Measurements from ENCODE around the gene NME3. TPM values are rescaled to one million over a fixed set of nuclear protein-coding genes. Genes with fewer than 3 reads are reported as not detected.

Gene NME3
- total RNA-seq, 4 donors from 2014 or later, result 69.3 to 150 (median 126) TPM

GRCh38 chr16:1731073-1731472 lies 40.3 kb downstream of the NME3 start:
- no peaks in the 10 kb centered on the region for H3K27me3 ChIP-seq
- DNase-seq, result no peak
- no peaks in the 10 kb centered on the region for H3K4me1 ChIP-seq
- H3K36me3 ChIP-seq, result peaks cover 0 to 86% (median 0%) of the 10 kb centered on the region in 3 donors
- no peaks in the 10 kb centered on the region for H3K9me3 ChIP-seq
- no peak overlapping the region for H3K27ac ChIP-seq
- TF ChIP-seq CTCF (IDR thresholded peaks at IDR 0.05) (no peak), POLR2A (IDR thresholded peaks at IDR 0.05) (no peak)
- H3K4me3 ChIP-seq, result no peak overlapping the region

- H3K27ac ChIP-seq, result no peak overlapping the region
- H3K4me1 ChIP-seq, result no peaks in the 10 kb centered on the region
- DNase-seq, result no peak
- no peak overlapping the region for H3K4me3 ChIP-seq
- no peaks in the 10 kb centered on the region for H3K9me3 ChIP-seq
- no peaks in the 10 kb centered on the region for H3K27me3 ChIP-seq
- peaks cover 0 to 92% (median 0%) of the 10 kb centered on the region in 3 donors for H3K36me3 ChIP-seq
- TF ChIP-seq POLR2A (IDR thresholded peaks at IDR 0.05), result no peak
- TF ChIP-seq CTCF (IDR thresholded peaks at IDR 0.05), result no peak
These were observed 41.9 kb downstream of the NME3 start for GRCh38 chr16:1729445-1729844.

- H3K4me1 ChIP-seq, result peaks cover 0 to 2% (median 0%) of the 10 kb centered on the region in 4 donors
- H3K4me3 ChIP-seq, result no peak overlapping the region
- TF ChIP-seq CTCF (IDR thresholded peaks at IDR 0.05) (no peak), POLR2A (IDR thresholded peaks at IDR 0.05) (no peak)
- no peaks in the 10 kb centered on the region for H3K9me3 ChIP-seq
- no peaks in the 10 kb centered on the region for H3K27me3 ChIP-seq
- peaks cover 0 to 89% (median 0%) of the 10 kb centered on the region in 3 donors for H3K36me3 ChIP-seq
- no peak for DNase-seq
- H3K27ac ChIP-seq, result no peak overlapping the region
These were observed 42.3 kb downstream of the NME3 start for GRCh38 chr16:1729026-1729425.

GRCh38 chr16:1727651-1728624 lies 43.4 kb downstream of the NME3 start:
- Histone ChIP-seq H3K4me1 (peaks cover 0 to 13% (median 5%) of the 10 kb centered on the region in 4 donors), H3K27me3 (no peaks in the 10 kb centered on the region), H3K27ac (no peak overlapping the region), H3K36me3 (peaks cover 0 to 78% (median 0%) of the 10 kb centered on the region in 3 donors), H3K4me3 (no peak overlapping the region), H3K9me3 (no peaks in the 10 kb centered on the region)
- no peak for TF ChIP-seq CTCF (IDR thresholded peaks at IDR 0.05)
- no peak for DNase-seq

- no peaks in the 10 kb centered on the region for H3K27me3 ChIP-seq
- H3K4me3 ChIP-seq, result no peak overlapping the region
- no peak overlapping the region for H3K27ac ChIP-seq
- H3K9me3 ChIP-seq, result no peaks in the 10 kb centered on the region
- TF ChIP-seq CTCF (IDR thresholded peaks at IDR 0.05) (no peak), POLR2A (IDR thresholded peaks at IDR 0.05) (no peak)
- peaks cover 3 to 24% (median 14%) of the 10 kb centered on the region in 4 donors for H3K4me1 ChIP-seq
- H3K36me3 ChIP-seq, result peaks cover 0 to 68% (median 0%) of the 10 kb centered on the region in 3 donors
- DNase-seq, result no peak
These were observed 44.5 kb downstream of the NME3 start for GRCh38 chr16:1726661-1727502.

Data from Peyer's patch (tissue), 4 donors.